Gastrocnemius medialis (tissue), 4 donors: ENCODE results near the gene ZNRF1. TPM values are rescaled to one million over a fixed set of nuclear protein-coding genes. Genes with fewer than 3 reads are reported as not detected.

Source experiments
- ATAC-seq, 2 donors: fragments of 150-250 bp; one replicate each; pipeline ENCODE4 v1.9.1; 2016
- DNase-seq, 2 donors: peaks; one replicate each; pipeline ENCODE4 v3.0.0-alpha.2; 2019
- H3K27ac ChIP-seq, 4 donors: fragments of 200-600 bp; sonication (generic); 1 replicate in 1 of 4; 2 replicates in 3 of 4; pipeline ENCODE4 v1.5.1; 2016 to 2018; ENCODE audit warnings: mild to moderate bottlenecking in 2 of 4, moderate library complexity in 1 of 4
- H3K27me3 ChIP-seq, 3 donors: fragments of 200-600 bp; sonication (generic) in 2 of 3; 1 replicate in 1 of 3; 2 replicates in 2 of 3; pipeline versions ENCODE4 v1.5.1 to v1.6.0; 2016 to 2019; ENCODE audit warnings: mild to moderate bottlenecking in 1 of 3, moderate library complexity in 1 of 3
- H3K36me3 ChIP-seq, 2 donors: fragments of 200-600 bp; sonication (generic) in 1 of 2; one replicate each; pipeline ENCODE4 v1.5.1; 2017 to 2018
- H3K4me1 ChIP-seq, 2 donors: fragments of 200-600 bp; sonication (generic) in 1 of 2; one replicate each; pipeline ENCODE4 v1.5.1; 2016 to 2017; ENCODE audit warnings: mild to moderate bottlenecking in 2 of 2
- H3K4me3 ChIP-seq, 4 donors: fragments of 200-600 bp; sonication (generic) in 3 of 4; 1 replicate in 1 of 4; 2 replicates in 3 of 4; pipeline ENCODE4 v1.5.1; 2016 to 2019; ENCODE audit warnings: mild to moderate bottlenecking in 2 of 4
- H3K9me3 ChIP-seq, 3 donors: fragments of 200-600 bp; sonication (generic) in 2 of 3; 1 replicate in 1 of 3; 2 replicates in 2 of 3; pipeline ENCODE4 v1.5.1; 2016 to 2019
- POLR2A ChIP-seq, 2 donors: fragments of 450-650 bp; IDR thresholded peaks; one replicate each; pipeline ENCODE4 v1.6.1; 2017; ENCODE audit warnings: antibody characterized with exemption in 2 of 2, mild to moderate bottlenecking in 2 of 2, moderate library complexity in 2 of 2
- in situ Hi-C, 4 donors: fragments of 200-750 bp; cut with MboI; loops; one replicate each; pipeline versions ENCODE4 v1.15.0 to v1.8.0; 2017; ENCODE audit warnings: low sequenced_read_pairs in 4 of 4
- intact Hi-C: fragments of 100-400 bp; cut with DNase I; formaldehyde crosslinking; loops from one replicate; pipeline ENCODE4 v1.15.1; 2023; ENCODE audit warnings: low total_unique reads
- total RNA-seq, 4 donors: library from RNA; depleted of rRNA; stranded (reverse); fragments of >200 nt; gene quantifications; one replicate each; pipeline versions ENCODE4 v1.1.0 to v1.2.3, GENCODE V29; 2016
- TF ChIP-seq, protein P1 (sequence below), 5 experiments: fragments of 450-650 bp in 3 of 5; fragments of 200-600 bp in 2 of 5; sonication (generic) in 2 of 5; IDR thresholded peaks in 4 of 5; conservative IDR thresholded peaks in 1 of 5; 1 replicate in 4 of 5; 2 replicates in 1 of 5; pipeline ENCODE4 v1.5.1; 2016 to 2019; ENCODE audit warnings: antibody characterized with exemption in 5 of 5, mild to moderate bottlenecking in 3 of 5, moderate library complexity in 3 of 5

The ZNRF1 gene
- 10 to 100 TPM; 21.7 to 37.1 (median 30.2) TPM for total RNA-seq

GRCh38 chr16:74998481-74999218 is at the start of gene ZNRF1:
TSS of gene ZNRF1 (plus strand) at chr16:74999024. CDS start at chr16:74999672, 648 bp downstream.
- in situ Hi-C loops: loop anchor here in 3 of 4 donors (5.0 to 25.0 kb wide), 4 partner anchors 109 to 639 kb away; partner anchors contain the start of genes KARS1 (in 1 of the 3) and TERF2IP (in 1 of the 3)

DNA sequence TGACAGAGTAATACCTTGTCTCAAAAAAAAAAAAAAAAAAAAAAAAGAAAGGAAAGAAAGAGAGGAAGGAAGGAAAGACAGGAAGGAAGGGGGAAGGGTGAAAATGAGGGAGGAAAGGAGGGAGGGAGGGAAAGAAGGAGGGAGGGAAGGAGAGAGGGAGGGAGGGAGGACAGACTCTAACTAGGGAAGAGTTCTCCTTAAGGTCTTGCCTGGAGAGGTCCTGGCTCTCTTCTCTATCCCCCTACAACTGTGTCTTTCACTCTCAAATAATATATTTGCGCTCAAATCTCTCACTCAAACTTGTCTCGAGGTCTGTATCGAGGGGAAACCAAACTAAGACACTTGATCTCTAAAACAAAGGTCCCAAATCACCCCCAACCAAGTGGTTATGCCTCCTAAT is 49.5 kb upstream of the ZNRF1 start:
- Histone ChIP-seq H3K9me3 (no peaks in the 10 kb centered on the region), H3K36me3 (peaks cover 0 to 51% of the 10 kb centered on the region in 2 donors), H3K4me1 (no peaks in the 10 kb centered on the region), H3K4me3 (no peak overlapping the region), H3K27me3 (no peaks in the 10 kb centered on the region), H3K27ac (no peak overlapping the region)
- DNase-seq (no peak), ATAC-seq (no peak)
- in situ Hi-C loops: no loop called here
- TF ChIP-seq, protein P1, sequence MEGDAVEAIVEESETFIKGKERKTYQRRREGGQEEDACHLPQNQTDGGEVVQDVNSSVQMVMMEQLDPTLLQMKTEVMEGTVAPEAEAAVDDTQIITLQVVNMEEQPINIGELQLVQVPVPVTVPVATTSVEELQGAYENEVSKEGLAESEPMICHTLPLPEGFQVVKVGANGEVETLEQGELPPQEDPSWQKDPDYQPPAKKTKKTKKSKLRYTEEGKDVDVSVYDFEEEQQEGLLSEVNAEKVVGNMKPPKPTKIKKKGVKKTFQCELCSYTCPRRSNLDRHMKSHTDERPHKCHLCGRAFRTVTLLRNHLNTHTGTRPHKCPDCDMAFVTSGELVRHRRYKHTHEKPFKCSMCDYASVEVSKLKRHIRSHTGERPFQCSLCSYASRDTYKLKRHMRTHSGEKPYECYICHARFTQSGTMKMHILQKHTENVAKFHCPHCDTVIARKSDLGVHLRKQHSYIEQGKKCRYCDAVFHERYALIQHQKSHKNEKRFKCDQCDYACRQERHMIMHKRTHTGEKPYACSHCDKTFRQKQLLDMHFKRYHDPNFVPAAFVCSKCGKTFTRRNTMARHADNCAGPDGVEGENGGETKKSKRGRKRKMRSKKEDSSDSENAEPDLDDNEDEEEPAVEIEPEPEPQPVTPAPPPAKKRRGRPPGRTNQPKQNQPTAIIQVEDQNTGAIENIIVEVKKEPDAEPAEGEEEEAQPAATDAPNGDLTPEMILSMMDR (IDR thresholded peaks at IDR 0.05 in 4 of 5, conservative IDR thresholded peaks at IDR 0.05 in 1 of 5): no peak
- intact Hi-C loops: no loop called here

More at GRCh38 chr16:74998481-74999218, at the start of gene ZNRF1:
- ATAC-seq: peak; percentile 86
- H3K36me3 ChIP-seq: no peaks in the 10 kb centered on the region
- intact Hi-C loops: loop anchor here (1.0 to 5.0 kb wide), 2 partner anchors 113 to 701 kb away; partner anchors contain the start of gene PSMD7
- peak within 1 kb of the TSS; percentile 82 to 94 (median 88) for H3K27ac ChIP-seq
- H3K4me3 ChIP-seq: peak within 1 kb of the TSS; percentile 86 to 100 (median 94)
- DNase-seq: peak; percentile 69 to 80
- no peaks in the 10 kb centered on the region for H3K27me3 ChIP-seq
- H3K4me1 ChIP-seq: peaks cover 20 to 24% of the 10 kb centered on the region in 2 donors
- TF ChIP-seq, protein P1 (IDR thresholded peaks at IDR 0.05 in 4 of 5, conservative IDR thresholded peaks at IDR 0.05 in 1 of 5): peak; percentile 83 to 90 (median 89)
- peak; percentile 63 to 81 for TF ChIP-seq POLR2A (IDR thresholded peaks at IDR 0.05)
- H3K9me3 ChIP-seq: no peaks in the 10 kb centered on the region

DNA sequence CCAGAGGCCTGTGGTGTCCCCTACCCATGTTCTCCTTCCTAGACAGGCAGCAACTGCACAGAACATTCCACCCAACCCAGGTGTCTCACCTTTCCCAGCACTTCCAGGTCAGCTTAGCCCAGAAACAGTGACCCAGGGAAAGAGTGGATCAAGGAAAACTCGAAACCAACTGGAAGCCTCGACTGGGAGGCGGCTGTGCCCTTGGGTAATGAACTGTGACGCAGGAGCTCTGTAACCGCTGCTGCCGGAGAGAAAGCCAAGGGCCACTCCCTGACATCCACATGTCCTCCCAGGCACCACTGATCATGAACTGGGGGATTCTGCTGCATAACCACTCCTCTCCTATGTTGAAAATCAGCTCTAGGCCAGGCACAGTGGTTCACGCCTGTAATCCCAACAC is 48.3 kb upstream of the ZNRF1 start:
- Histone ChIP-seq H3K4me3 (no peak overlapping the region), H3K27ac (no peak overlapping the region), H3K9me3 (no peaks in the 10 kb centered on the region), H3K4me1 (no peaks in the 10 kb centered on the region), H3K36me3 (peaks cover 0 to 57% of the 10 kb centered on the region in 2 donors), H3K27me3 (no peaks in the 10 kb centered on the region)
- intact Hi-C loops (no loop called here), in situ Hi-C loops (no loop called here)
- TF ChIP-seq, protein P1 (IDR thresholded peaks at IDR 0.05 in 4 of 5, conservative IDR thresholded peaks at IDR 0.05 in 1 of 5): no peak
- TF ChIP-seq POLR2A (IDR thresholded peaks at IDR 0.05): no peak
- ATAC-seq (no peak), DNase-seq (no peak)

- ATAC-seq (no peak), DNase-seq (no peak)
- H3K4me1 ChIP-seq: no peaks in the 10 kb centered on the region
- in situ Hi-C loops: no loop called here
- H3K9me3 ChIP-seq: no peaks in the 10 kb centered on the region
- no peak overlapping the region for H3K4me3 ChIP-seq
- H3K36me3 ChIP-seq: peaks cover 0 to 61% of the 10 kb centered on the region in 2 donors
- no peaks in the 10 kb centered on the region for H3K27me3 ChIP-seq
- no peak overlapping the region for H3K27ac ChIP-seq
- no peak for TF ChIP-seq POLR2A (IDR thresholded peaks at IDR 0.05)
- TF ChIP-seq, protein P1 (IDR thresholded peaks at IDR 0.05 in 4 of 5, conservative IDR thresholded peaks at IDR 0.05 in 1 of 5): no peak
- intact Hi-C loops: no loop called here
Measured at GRCh38 chr16:74951206-74951605, 47.6 kb upstream of the ZNRF1 start.
